K562 (cell line): Measurements from ENCODE around the gene PRKAR1B. TPM values are rescaled to one million over a fixed set of nuclear protein-coding genes. Genes with fewer than 3 reads are reported as not detected.

Experiments used
- SRF ChIP-seq, 2 experiments: fragments of 250-450, 450-650 bp in 1 of 2; sonication (Bioruptor Pico) in 1 of 2; sonication (generic) in 1 of 2; formaldehyde crosslinking; IDR thresholded peaks; 2 replicates each; pipeline versions ENCODE4 v1.5.0 to v1.5.1; 2020 to 2022; ENCODE audit warnings: mild to moderate bottlenecking in 1 of 2, missing genetic modification reagents in 1 of 2
- ZNF407 ChIP-seq: fragments of 450-650 bp; IDR thresholded peaks from 2 replicates; pipeline ENCODE4 v1.6.1; 2016; ENCODE audit warnings: low read depth
- ZNF668 ChIP-seq: fragments of 250-450 bp; sonication (Bioruptor Pico); IDR thresholded peaks from 2 replicates; pipeline ENCODE4 v1.8.0; 2022; ENCODE audit warnings: mild to moderate bottlenecking, inconsistent platforms
- polyA plus RNA-seq, 8 experiments: library from polyadenylated mRNA; depleted of rRNA in 4 of 8; stranded (reverse) in 5 of 8; unstranded in 3 of 8; fragments of >200 nt; fragmentation: Nextera tagmentation in 2 of 8; fragmentation: Illumina TruSeq in 1 of 8; extraction: Ambion mirVana in 2 of 8; extraction: Trizol in 1 of 8; gene quantifications; 2 replicates each; pipeline versions ENCODE4 v1.2.1 to v1.2.3, GENCODE V29; 2011 to 2014; ENCODE audit warnings: inconsistent platforms in 1 of 8, missing spikeins in 1 of 8
- total RNA-seq, 7 experiments: library from RNA; depleted of rRNA in 6 of 7; stranded (reverse); fragments of >200 nt in 6 of 7; fragmentation: Illumina TruSeq in 2 of 7; extraction: Trizol in 2 of 7; gene quantifications; 2 replicates each; pipeline versions ENCODE4 v1.2.1 to v1.2.3, GENCODE V29; 2011 to 2021; ENCODE audit warnings: low replicate concordance in 1 of 7

Gene PRKAR1B
- total and polyA plus RNA-seq, 9 of the 15 experiments (the other 6 are each of a cell fraction or from before 2014, with no cell fraction given), result 0.99 to 30.5 (median 12.7) TPM

DNA sequence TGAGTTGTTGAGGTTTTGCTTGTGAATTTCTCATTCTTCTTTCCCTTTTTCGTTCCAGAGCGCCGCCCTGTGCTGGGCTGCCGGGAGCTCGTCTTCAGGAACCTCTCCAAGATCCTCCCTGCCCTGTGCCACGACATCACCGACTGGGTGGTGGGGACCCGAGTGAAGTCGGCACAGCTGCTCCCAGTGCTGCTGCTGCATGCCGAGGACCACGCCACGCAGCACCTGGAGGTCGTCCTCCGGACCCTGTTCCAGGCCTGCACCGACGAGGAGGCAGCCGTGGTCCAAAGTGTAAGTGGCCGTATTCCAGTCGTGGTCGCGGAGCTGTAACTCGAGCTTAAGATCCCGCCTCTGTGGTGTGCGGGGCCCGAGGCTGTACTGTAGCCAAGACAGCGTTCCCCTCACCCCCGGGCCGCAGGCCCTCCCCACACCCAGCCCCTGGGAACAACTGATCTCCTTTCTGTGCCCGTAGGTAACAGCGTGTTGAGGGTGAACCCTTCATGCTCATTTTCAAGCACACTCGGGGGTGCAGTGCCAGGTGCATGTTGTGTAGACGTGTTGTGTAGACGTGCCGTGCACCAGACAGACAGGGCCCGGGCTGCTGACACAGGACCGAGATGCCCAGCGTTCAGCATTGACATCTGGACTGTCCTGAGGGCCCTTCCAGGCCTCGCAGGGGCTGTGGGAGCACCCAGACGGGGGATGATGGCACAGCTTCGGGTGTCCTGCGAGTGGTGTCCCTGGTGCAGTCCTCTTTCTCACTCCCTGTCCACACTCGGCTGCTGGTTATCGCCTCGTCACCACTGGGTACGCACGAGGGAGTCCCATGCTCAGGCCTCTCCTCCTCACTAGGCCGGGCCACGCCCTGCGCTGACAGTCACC lies 27.7 kb upstream of the PRKAR1B start (continued):
- TF ChIP-seq SRF (CRISPR knock-in tag; IDR thresholded peaks at IDR 0.05) (no peak), ZNF668 (CRISPR knock-in tag) (no peak), ZNF407 (no peak)
